BJ (cell line): ENCODE results near the gene ZMAT5. TPM values are rescaled to one million over a fixed set of nuclear protein-coding genes. Genes with fewer than 3 reads are reported as not detected.

Experiments used
- CTCF ChIA-PET: fragments of 350-600 bp; formaldehyde crosslinking; extraction: SDS; loops from one replicate; lab custom pipeline; 2021; ENCODE audit warnings: antibody characterized with exemption, inconsistent platforms; lab: Yijun Ruan, JAX
- POLR2A ChIA-PET: fragments of 300-600 bp; sonication (Branson Sonifier 250); formaldehyde crosslinking; extraction: SDS; loops from one replicate; lab custom pipeline; 2021; ENCODE audit warnings: antibody characterized with exemption; lab: Charles Lee
- DNase-seq: peaks from one replicate; pipeline ENCODE4 v3.0.0-alpha.2; 2011; ENCODE audit warnings: low read depth
- H3K27me3 ChIP-seq: 2 replicates; pipeline ENCODE4 v1.6.0; 2011; ENCODE audit warnings: low read length; ENCODE audit not compliant: control insufficient read depth, insufficient read depth
- H3K36me3 ChIP-seq: 2 replicates; pipeline ENCODE4 v1.5.1; 2011; ENCODE audit warnings: low read length; ENCODE audit not compliant: control insufficient read depth, insufficient read depth
- H3K4me3 ChIP-seq: 2 replicates; pipeline ENCODE4 v1.5.1; 2011; ENCODE audit warnings: low read depth, mild to moderate bottlenecking, control low read depth, low read length
- polyA plus RNA-seq: library from polyadenylated mRNA; depleted of rRNA; stranded (reverse); fragments of >200 nt; gene quantifications from 2 replicates; pipeline ENCODE4 v1.2.3, GENCODE V29; 2011
- TF ChIP-seq, protein P1 (sequence below): IDR thresholded peaks from 2 replicates; pipeline ENCODE4 v1.5.1; 2011; ENCODE audit warnings: low read depth, mild to moderate bottlenecking, control low read depth, inconsistent platforms, low read length, moderate library complexity; ENCODE audit not compliant: insufficient read depth

ZMAT5 gene
- polyA plus RNA-seq, 1 experiment: 29.0 TPM

GRCh38 chr22:29729161-29729560 is 37.6 kb downstream of the ZMAT5 start:
- Histone ChIP-seq H3K4me3 (no peak overlapping the region), H3K27me3 (peaks cover 7% of the 10 kb centered on the region), H3K36me3 (peaks cover 1% of the 10 kb centered on the region)
- TF ChIP-seq, protein P1, sequence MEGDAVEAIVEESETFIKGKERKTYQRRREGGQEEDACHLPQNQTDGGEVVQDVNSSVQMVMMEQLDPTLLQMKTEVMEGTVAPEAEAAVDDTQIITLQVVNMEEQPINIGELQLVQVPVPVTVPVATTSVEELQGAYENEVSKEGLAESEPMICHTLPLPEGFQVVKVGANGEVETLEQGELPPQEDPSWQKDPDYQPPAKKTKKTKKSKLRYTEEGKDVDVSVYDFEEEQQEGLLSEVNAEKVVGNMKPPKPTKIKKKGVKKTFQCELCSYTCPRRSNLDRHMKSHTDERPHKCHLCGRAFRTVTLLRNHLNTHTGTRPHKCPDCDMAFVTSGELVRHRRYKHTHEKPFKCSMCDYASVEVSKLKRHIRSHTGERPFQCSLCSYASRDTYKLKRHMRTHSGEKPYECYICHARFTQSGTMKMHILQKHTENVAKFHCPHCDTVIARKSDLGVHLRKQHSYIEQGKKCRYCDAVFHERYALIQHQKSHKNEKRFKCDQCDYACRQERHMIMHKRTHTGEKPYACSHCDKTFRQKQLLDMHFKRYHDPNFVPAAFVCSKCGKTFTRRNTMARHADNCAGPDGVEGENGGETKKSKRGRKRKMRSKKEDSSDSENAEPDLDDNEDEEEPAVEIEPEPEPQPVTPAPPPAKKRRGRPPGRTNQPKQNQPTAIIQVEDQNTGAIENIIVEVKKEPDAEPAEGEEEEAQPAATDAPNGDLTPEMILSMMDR: no peak
- DNase-seq: no peak
- POLR2A ChIA-PET: no interaction called here
- CTCF ChIA-PET: no interaction called here

GRCh38 chr22:29727131-29727523 is 39.7 kb downstream of the ZMAT5 start:
- Histone ChIP-seq H3K4me3 (no peak overlapping the region), H3K27me3 (peaks cover 11% of the 10 kb centered on the region), H3K36me3 (peaks cover 1% of the 10 kb centered on the region; the same call in 1 of the 2 replicates)
- TF ChIP-seq, protein P1: peak; percentile 55
- POLR2A ChIA-PET: no interaction called here
- CTCF ChIA-PET: interaction anchor here (1.2 to 1.3 kb wide), 2 partner anchors 10 to 278 kb away, joined by 3 to 5 read pairs; no protein-coding TSS in a partner anchor
- DNase-seq: no peak

DNA sequence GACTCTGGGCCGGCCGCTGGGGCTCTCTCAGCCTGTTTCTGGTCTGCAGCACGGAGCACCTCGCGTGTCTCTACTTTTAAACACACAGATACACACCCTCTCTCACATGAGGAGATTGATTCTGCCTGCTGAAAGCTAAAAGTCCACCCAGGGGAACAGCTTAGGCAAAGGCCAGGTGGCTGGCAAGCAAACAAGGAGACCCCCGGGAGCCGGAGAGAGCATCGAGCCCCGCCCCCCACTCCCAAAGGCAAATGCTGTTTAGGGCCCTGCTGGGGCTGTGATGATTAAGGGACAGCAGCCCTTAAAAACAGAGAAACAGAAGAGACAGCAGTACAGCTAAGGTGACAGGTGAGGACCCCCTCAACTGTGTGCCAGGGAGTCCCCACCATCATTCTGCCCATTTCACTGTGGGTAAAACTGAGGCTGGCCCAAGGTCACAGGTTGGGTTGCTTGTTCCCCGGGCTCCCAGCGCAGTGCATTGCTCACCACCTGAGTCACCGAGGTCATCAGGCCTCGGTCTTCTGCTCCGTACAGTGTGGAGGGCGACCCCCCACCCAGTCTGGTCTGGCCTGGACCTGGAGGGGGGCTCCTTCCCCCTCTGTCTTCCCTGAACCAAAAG is 40.2 kb downstream of the ZMAT5 start:
- ChIA-PET POLR2A (no interaction called here), CTCF (interaction anchor here (1.2 to 1.3 kb wide), 2 partner anchors 9 to 278 kb away, joined by 3 to 5 read pairs; no protein-coding TSS in a partner anchor)
- Histone ChIP-seq H3K36me3 (peaks cover 1% of the 10 kb centered on the region; the same call in 1 of the 2 replicates), H3K4me3 (no peak overlapping the region), H3K27me3 (peaks cover 12% of the 10 kb centered on the region)
- TF ChIP-seq, protein P1: no peak
- no peak for DNase-seq

DNA sequence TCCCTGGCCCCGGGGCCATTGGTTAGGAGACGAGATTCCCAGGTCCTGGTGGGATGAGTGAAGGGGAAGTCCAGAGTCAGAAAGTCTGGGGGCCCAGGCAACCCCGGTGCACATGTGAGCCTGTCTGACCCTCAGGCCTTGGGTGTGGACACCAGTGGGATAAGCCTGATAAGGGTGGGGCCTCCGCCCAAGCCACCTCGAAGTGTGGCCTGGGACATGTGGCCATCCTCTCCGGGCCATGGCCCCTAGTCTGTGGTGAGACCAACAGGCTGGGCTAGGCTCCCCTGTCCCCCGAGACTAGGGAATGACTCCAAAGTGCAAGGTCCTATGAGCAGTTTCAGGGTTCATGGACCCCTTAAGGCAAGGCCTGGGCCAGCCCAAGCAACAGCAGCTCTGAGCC is 40.7 kb downstream of the ZMAT5 start:
- Histone ChIP-seq H3K4me3 (no peak overlapping the region), H3K36me3 (peaks cover 1% of the 10 kb centered on the region; the same call in 1 of the 2 replicates), H3K27me3 (peaks cover 17% of the 10 kb centered on the region)
- POLR2A ChIA-PET: no interaction called here
- CTCF ChIA-PET: interaction anchor here (0.9 to 1.3 kb wide), 3 partner anchors 9 to 279 kb away, joined by 3 to 5 read pairs (median 3); no protein-coding TSS in a partner anchor
- no peak for DNase-seq
- TF ChIP-seq, protein P1: no peak

GRCh38 chr22:29724843-29725242 is 42.0 kb downstream of the ZMAT5 start:
- POLR2A ChIA-PET: no interaction called here
- CTCF ChIA-PET: interaction anchor here (0.6 to 1.3 kb wide), 2 partner anchors 14 to 35 kb away, joined by 3 read pairs; no protein-coding TSS in a partner anchor
- Histone ChIP-seq H3K27me3 (peaks cover 20% of the 10 kb centered on the region), H3K36me3 (no peaks in the 10 kb centered on the region), H3K4me3 (no peak overlapping the region)
- TF ChIP-seq, protein P1: no peak
- DNase-seq: no peak
